GM23338 (cell line): ENCODE results near the gene CAMP. TPM values are rescaled to one million over a fixed set of nuclear protein-coding genes. Genes with fewer than 3 reads are reported as not detected.
A peak's percentile ranks its signal among the peaks of the same experiment; 100 is the strongest.

ENCODE experiments used
- ATAC-seq: fragments of 200-7000 bp; cut with Tn5 transposase; 3 replicates; pipeline ENCODE4 v1.9.1; 2020
- DNase-seq: peaks from one replicate; pipeline ENCODE4 v3.0.0-alpha.2; 2015; ENCODE audit warnings: low spot score
- H2AFZ ChIP-seq: fragments of 200-600 bp; sonication (generic); 2 replicates; pipeline ENCODE4 v1.8.0; 2016; ENCODE audit warnings: antibody characterized with exemption, mild to moderate bottlenecking, moderate library complexity
- H3F3A ChIP-seq: fragments of 200-600 bp; sonication (generic); replicated peaks from 2 replicates; pipeline ENCODE4 v1.8.0; 2017; ENCODE audit warnings: antibody characterized with exemption, mixed run types, low read depth
- H3K27ac ChIP-seq: fragments of 200-600 bp; sonication (generic); 2 replicates; pipeline ENCODE4 v1.6.1; 2016; ENCODE audit warnings: low read depth
- H3K27me3 ChIP-seq: fragments of 200-600 bp; sonication (generic); 2 replicates; pipeline ENCODE4 v1.8.0; 2016; ENCODE audit warnings: mild to moderate bottlenecking, mixed run types, moderate library complexity; ENCODE audit not compliant: insufficient read depth
- H3K36me3 ChIP-seq: fragments of 200-600 bp; sonication (generic); 2 replicates; pipeline ENCODE4 v1.8.0; 2016; ENCODE audit warnings: mild to moderate bottlenecking; ENCODE audit not compliant: insufficient read depth
- H3K4me1 ChIP-seq: fragments of 200-600 bp; sonication (generic); 2 replicates; pipeline ENCODE4 v1.8.0; 2016; ENCODE audit warnings: mild to moderate bottlenecking, moderate library complexity; ENCODE audit not compliant: insufficient read depth
- H3K4me2 ChIP-seq: fragments of 200-600 bp; sonication (generic); 2 replicates; pipeline ENCODE4 v1.7.1; 2017; ENCODE audit warnings: mixed run types
- H3K4me3 ChIP-seq: fragments of 200-600 bp; sonication (generic); 2 replicates; pipeline ENCODE4 v1.6.1; 2016; ENCODE audit warnings: mixed run types
- H3K79me2 ChIP-seq: fragments of 200-600 bp; sonication (generic); replicated peaks from 2 replicates; pipeline ENCODE4 v1.8.0; 2017; ENCODE audit warnings: mild to moderate bottlenecking; ENCODE audit not compliant: insufficient read depth
- H3K9me2 ChIP-seq: fragments of 200-600 bp; sonication (generic); 2 replicates; pipeline ENCODE4 v1.8.0; 2017; ENCODE audit not compliant: insufficient read depth
- H4K20me1 ChIP-seq: fragments of 200-600 bp; sonication (generic); replicated peaks from 2 replicates; pipeline ENCODE4 v1.8.0; 2017; ENCODE audit warnings: mild to moderate bottlenecking; ENCODE audit not compliant: insufficient read depth
- H3K27ac Mint-ChIP-seq: 2 replicates; pipeline ENCODE4 v1.8.0; 2020; ENCODE audit warnings: inconsistent platforms, mild to moderate bottlenecking, moderate library complexity, mixed read lengths
- H3K27me3 Mint-ChIP-seq: 3 replicates; pipeline ENCODE4 v1.8.0; 2022; ENCODE audit warnings: low read depth, mild to moderate bottlenecking, moderate library complexity, mixed read lengths, inconsistent platforms; ENCODE audit not compliant: insufficient read depth, poor library complexity
- H3K36me3 Mint-ChIP-seq: 3 replicates; pipeline ENCODE4 v1.8.0; 2021; ENCODE audit warnings: low read depth, mild to moderate bottlenecking, inconsistent platforms, moderate library complexity, mixed read lengths
- H3K4me1 Mint-ChIP-seq: 3 replicates; pipeline ENCODE4 v1.8.0; 2020; ENCODE audit warnings: mild to moderate bottlenecking, inconsistent platforms, mixed read lengths
- H3K4me3 Mint-ChIP-seq: 3 replicates; pipeline ENCODE4 v1.8.0; 2021; ENCODE audit warnings: moderate library complexity, mild to moderate bottlenecking, inconsistent platforms, mixed read lengths
- H3K9me3 Mint-ChIP-seq: 3 replicates; pipeline ENCODE4 v1.8.0; 2020; ENCODE audit warnings: moderate library complexity, mild to moderate bottlenecking, inconsistent platforms, mixed read lengths
- CREB1 ChIP-seq: fragments of 250-450 bp; sonication (Bioruptor Pico); IDR thresholded peaks from 2 replicates; pipeline ENCODE4 v1.5.0; 2020; ENCODE audit warnings: low read depth, mild to moderate bottlenecking, moderate library complexity
- EZH2 ChIP-seq: fragments of 200-600 bp; sonication (generic); IDR thresholded peaks from one replicate; pipeline ENCODE4 v1.8.0; 2017; ENCODE audit warnings: antibody characterized with exemption, mild to moderate bottlenecking, low read depth; ENCODE audit not compliant: unreplicated experiment
- EZH2phosphoT487 ChIP-seq: fragments of 200-600 bp; sonication (generic); IDR thresholded peaks from one replicate; pipeline ENCODE4 v1.8.1; 2018; ENCODE audit warnings: antibody characterized with exemption; ENCODE audit not compliant: unreplicated experiment
- JUNB ChIP-seq: IDR thresholded peaks from one replicate; pipeline ENCODE4 v1.6.1; 2016; ENCODE audit warnings: antibody characterized with exemption; ENCODE audit not compliant: unreplicated experiment
- NANOG ChIP-seq: IDR thresholded peaks from 2 replicates; pipeline ENCODE4 v1.6.1; 2016; ENCODE audit warnings: antibody characterized with exemption, borderline replicate concordance
- STAT1 ChIP-seq: IDR thresholded peaks from one replicate; pipeline ENCODE4 v1.6.1; 2016; ENCODE audit warnings: antibody characterized with exemption; ENCODE audit not compliant: unreplicated experiment
- ZNF114 ChIP-seq: fragments of 250-450 bp; sonication (Bioruptor Pico); IDR thresholded peaks from 2 replicates; pipeline ENCODE4 v1.5.0; 2020; ENCODE audit warnings: mild to moderate bottlenecking, moderate library complexity
- ZNF331 ChIP-seq: fragments of 250-450 bp; sonication (Bioruptor Pico); IDR thresholded peaks from 2 replicates; pipeline ENCODE4 v1.5.0; 2020; ENCODE audit warnings: low read depth, mild to moderate bottlenecking, moderate library complexity
- ZNF462 ChIP-seq: fragments of 250-450 bp; sonication (Bioruptor Pico); IDR thresholded peaks from 2 replicates; pipeline ENCODE4 v1.5.0; 2020; ENCODE audit warnings: mild to moderate bottlenecking, moderate library complexity
- polyA plus RNA-seq: library from polyadenylated mRNA; unstranded; fragments of >200 nt; fragmentation: Nextera tagmentation; extraction: Ambion mirVana; gene quantifications from 2 replicates; pipeline ENCODE4 v1.2.1, GENCODE V29; 2016
- total RNA-seq: library from RNA; depleted of rRNA; stranded (reverse); fragments of >200 nt; shearing (Covaris generic); gene quantifications from 2 replicates; pipeline ENCODE4 v1.2.3, GENCODE V29; 2014
- TF ChIP-seq, protein P1 (sequence below): IDR thresholded peaks from 2 replicates; pipeline ENCODE4 v1.6.1; 2016; ENCODE audit warnings: antibody characterized with exemption

CAMP gene
- total and polyA plus RNA-seq, 2 experiments from 2014 or later = not detected

GRCh38 chr3:48236531-48236930 lies 13.2 kb downstream of the CAMP start:
- no peak overlapping the region for H3K4me3 ChIP-seq
- peak overlapping the region; percentile 60; the same call in 1 of the 2 replicates for H2AFZ ChIP-seq
- H3K27me3 ChIP-seq = no peaks in the 10 kb centered on the region
- H3K9me3 Mint-ChIP-seq = peaks cover 21% of the 10 kb centered on the region
- H3K4me1 ChIP-seq = peaks cover 16% of the 10 kb centered on the region
- H4K20me1 ChIP-seq = no peaks in the 10 kb centered on the region; the same call in 1 of the 2 replicates
- peaks cover 11% of the 10 kb centered on the region for H3K27me3 Mint-ChIP-seq
- H3K9me2 ChIP-seq = no peaks in the 10 kb centered on the region
- no peak overlapping the region for H3K27ac Mint-ChIP-seq
- H3K4me3 Mint-ChIP-seq = no peak overlapping the region
- H3K36me3 Mint-ChIP-seq = peaks cover 18% of the 10 kb centered on the region
- no peaks in the 10 kb centered on the region; the same call in 1 of the 2 replicates for H3F3A ChIP-seq
- H3K4me1 Mint-ChIP-seq = peaks cover 25% of the 10 kb centered on the region
- no peak overlapping the region for H3K27ac ChIP-seq
- DNase-seq (no peak), ATAC-seq (no peak)
- no peak for TF ChIP-seq STAT1
- no peak for TF ChIP-seq EZH2phosphoT487
- TF ChIP-seq JUNB = no peak
- no peak for TF ChIP-seq ZNF114 (CRISPR knock-in tag)
- TF ChIP-seq ZNF331 (CRISPR knock-in tag) = no peak
- no peaks in the 10 kb centered on the region for H3K36me3 ChIP-seq
- H3K4me2 ChIP-seq = no peak overlapping the region
- H3K79me2 ChIP-seq = peaks cover 7% of the 10 kb centered on the region

DNA sequence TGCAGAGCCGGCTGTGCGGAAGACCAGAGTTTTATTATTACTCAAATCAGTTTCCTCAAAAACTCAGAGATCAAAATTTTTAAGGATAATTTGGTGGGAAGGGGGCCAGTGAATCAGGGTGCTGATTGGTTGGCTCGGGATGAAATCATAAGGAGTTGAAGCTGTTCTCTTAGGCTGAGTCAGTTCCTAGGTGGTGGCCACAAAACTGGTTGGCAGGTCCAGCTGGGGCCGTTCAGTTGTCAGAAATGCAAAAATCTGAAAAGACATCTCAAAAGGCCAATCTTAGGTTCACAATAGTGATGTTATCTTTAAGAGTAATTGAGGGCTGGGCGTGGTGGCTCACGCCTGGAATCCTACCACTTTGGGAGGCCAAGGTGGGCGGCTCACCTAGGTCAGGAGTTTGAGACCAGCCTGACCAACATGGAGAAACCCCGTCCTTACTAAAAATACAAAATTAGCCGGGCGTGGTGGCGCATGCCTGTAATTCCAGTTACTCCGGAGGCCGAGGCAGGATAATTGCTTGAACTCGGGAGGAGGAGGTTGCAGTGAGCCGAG lies 15.3 kb downstream of the CAMP start:
- peaks cover under 1% of the 10 kb centered on the region; the same call in 1 of the 2 replicates for H3K36me3 ChIP-seq
- ATAC-seq = no peak
- H3K9me3 Mint-ChIP-seq = peaks cover 10% of the 10 kb centered on the region
- peaks cover 11% of the 10 kb centered on the region for H3F3A ChIP-seq
- no peaks in the 10 kb centered on the region for H3K27me3 ChIP-seq
- H3K4me1 Mint-ChIP-seq = peaks cover 19% of the 10 kb centered on the region
- H3K27me3 Mint-ChIP-seq = peaks cover 10% of the 10 kb centered on the region
- H3K4me3 Mint-ChIP-seq = no peak overlapping the region
- no peak overlapping the region for H3K4me2 ChIP-seq
- peaks cover 27% of the 10 kb centered on the region for H3K79me2 ChIP-seq
- no peak overlapping the region for H3K27ac ChIP-seq
- no peak overlapping the region for H3K4me3 ChIP-seq
- no peak overlapping the region for H3K27ac Mint-ChIP-seq
- peaks cover 17% of the 10 kb centered on the region for H4K20me1 ChIP-seq
- no peak overlapping the region for H2AFZ ChIP-seq
- no peak for DNase-seq
- peaks cover 24% of the 10 kb centered on the region for H3K36me3 Mint-ChIP-seq
- TF ChIP-seq ZNF114 (CRISPR knock-in tag) (no peak), STAT1 (no peak), CREB1 (no peak), ZNF462 (CRISPR knock-in tag) (no peak), EZH2 (no peak), NANOG (no peak)
- TF ChIP-seq, protein P1, sequence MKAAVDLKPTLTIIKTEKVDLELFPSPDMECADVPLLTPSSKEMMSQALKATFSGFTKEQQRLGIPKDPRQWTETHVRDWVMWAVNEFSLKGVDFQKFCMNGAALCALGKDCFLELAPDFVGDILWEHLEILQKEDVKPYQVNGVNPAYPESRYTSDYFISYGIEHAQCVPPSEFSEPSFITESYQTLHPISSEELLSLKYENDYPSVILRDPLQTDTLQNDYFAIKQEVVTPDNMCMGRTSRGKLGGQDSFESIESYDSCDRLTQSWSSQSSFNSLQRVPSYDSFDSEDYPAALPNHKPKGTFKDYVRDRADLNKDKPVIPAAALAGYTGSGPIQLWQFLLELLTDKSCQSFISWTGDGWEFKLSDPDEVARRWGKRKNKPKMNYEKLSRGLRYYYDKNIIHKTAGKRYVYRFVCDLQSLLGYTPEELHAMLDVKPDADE = no peak
- peaks cover 33% of the 10 kb centered on the region for H3K4me1 ChIP-seq
- H3K9me2 ChIP-seq = no peaks in the 10 kb centered on the region
